Activated T-helper 17 cell treated with anti-CD3 and anti-CD28 coated beads, Interleukin-2, amount 50 U/mL, for 72 hours (primary cell): ENCODE results near the gene FAM200A. TPM values are rescaled to one million over a fixed set of nuclear protein-coding genes. Genes with fewer than 3 reads are reported as not detected.
"Not testable (repeated sequence)": the region's sequence is repeated elsewhere in the genome, so short reads cannot be mapped to it uniquely, and the experiment has no call there.

Experiments
- ATAC-seq: fragments of 150-1000 bp; cut with Tn5 transposase; replicated peaks from 2 replicates; pipeline ENCODE4 v1.10.0; 2021; ENCODE audit warnings: mild to moderate bottlenecking, moderate library complexity
- H3K27ac Mint-ChIP-seq: one replicate; pipeline ENCODE4 v1.8.0; 2022; ENCODE audit warnings: mixed read lengths
- H3K27me3 Mint-ChIP-seq: one replicate; pipeline ENCODE4 v1.8.0; 2022; ENCODE audit warnings: mixed read lengths
- H3K36me3 Mint-ChIP-seq: one replicate; pipeline ENCODE4 v1.8.0; 2022; ENCODE audit warnings: low read depth, mild to moderate bottlenecking, mixed read lengths
- H3K4me1 Mint-ChIP-seq: one replicate; pipeline ENCODE4 v1.8.0; 2022; ENCODE audit warnings: mixed read lengths
- H3K4me3 Mint-ChIP-seq: one replicate; pipeline ENCODE4 v1.8.0; 2022; ENCODE audit warnings: mild to moderate bottlenecking, mixed read lengths
- H3K9me3 Mint-ChIP-seq: one replicate; pipeline ENCODE4 v1.8.0; 2022; ENCODE audit warnings: mixed read lengths
- total RNA-seq, 2 donors: library from RNA; stranded (reverse); gene quantifications; one replicate each; pipeline ENCODE4 v1.2.3, GENCODE V29; 2022

FAM200A gene
- total RNA-seq, 2 donors from 2014 or later = 2.7 to 5.5 TPM

DNA sequence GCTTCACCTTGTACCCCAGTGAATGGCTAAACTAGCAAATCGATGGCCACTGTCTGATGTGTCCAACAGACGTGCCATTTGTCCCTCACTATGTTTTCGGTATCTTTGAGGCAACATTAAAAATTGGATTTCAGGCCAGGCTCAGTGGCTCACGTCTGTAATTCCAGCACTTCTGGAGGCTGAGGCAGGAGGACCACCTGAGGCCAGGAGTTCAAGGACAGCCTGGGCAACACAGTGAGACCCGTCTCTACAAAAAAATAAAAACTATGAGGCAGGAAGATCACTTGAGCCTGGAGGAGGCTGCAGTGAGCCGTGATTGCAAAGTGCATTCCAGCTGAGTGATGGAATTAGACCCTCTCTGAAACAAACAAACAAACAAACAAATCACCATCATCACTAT, 8.0 kb downstream of the FAM200A start:
- no peak overlapping the region for H3K4me3 Mint-ChIP-seq
- H3K4me1 Mint-ChIP-seq = no peaks in the 10 kb centered on the region
- H3K9me3 Mint-ChIP-seq = peaks cover 4% of the 10 kb centered on the region
- ATAC-seq = no peak
- H3K36me3 Mint-ChIP-seq = peaks cover 19% of the 10 kb centered on the region
- no peaks in the 10 kb centered on the region for H3K27me3 Mint-ChIP-seq
- no peak overlapping the region for H3K27ac Mint-ChIP-seq

DNA sequence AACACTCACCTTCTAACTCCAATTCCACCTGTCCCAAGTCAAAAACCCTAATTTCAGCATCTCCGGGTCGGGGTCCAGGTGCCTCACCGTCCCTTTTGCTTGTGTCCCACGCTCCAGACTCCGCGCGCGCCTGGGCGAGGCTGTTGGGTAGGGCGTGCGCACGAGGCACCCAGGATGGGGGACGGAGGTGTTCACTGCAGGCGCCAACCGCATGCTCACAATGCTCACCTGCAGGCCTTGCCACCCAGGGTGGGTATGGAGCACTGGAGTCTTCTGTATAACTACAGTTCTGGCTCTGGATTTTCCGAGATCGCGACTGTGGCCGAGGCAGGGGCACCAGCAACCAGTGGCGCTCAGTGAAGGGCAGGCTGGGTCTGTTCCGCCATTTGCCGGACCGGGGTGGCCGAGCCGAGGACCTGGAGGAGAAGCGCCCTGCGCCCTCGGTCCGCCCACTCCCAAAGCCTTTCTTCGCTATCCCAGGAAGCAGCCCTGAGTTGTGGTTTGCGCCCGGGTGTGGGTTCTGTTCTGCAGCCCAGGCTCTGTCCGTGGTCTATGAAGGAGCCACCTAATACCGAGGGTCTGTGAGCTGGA, 8.7 kb downstream of the FAM200A start:
- Mint-ChIP-seq H3K4me3 (no peak overlapping the region), H3K27me3 (no peaks in the 10 kb centered on the region), H3K36me3 (peaks cover 15% of the 10 kb centered on the region), H3K4me1 (no peaks in the 10 kb centered on the region), H3K27ac (no peak overlapping the region), H3K9me3 (peaks cover 4% of the 10 kb centered on the region)
- no peak for ATAC-seq

DNA sequence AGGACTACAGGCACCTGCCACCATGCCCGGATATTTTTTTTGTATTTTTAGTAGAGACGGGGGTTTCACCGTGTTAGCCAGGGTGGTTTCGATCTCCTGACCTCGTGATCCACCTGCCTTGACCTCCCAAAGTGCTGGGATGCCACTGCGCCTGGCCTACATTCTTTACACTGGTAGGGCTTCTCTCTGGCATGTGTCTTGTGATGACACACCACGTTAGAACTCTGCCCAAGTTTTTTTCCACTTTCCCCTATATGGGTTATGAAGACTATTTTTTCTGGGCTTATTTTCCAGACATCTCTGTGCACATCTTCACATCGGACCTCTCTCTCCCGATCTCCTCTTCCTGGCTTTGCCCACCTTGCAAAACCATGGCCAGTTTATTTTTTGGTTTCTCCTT, 10.7 kb downstream of the FAM200A start:
- Mint-ChIP-seq H3K27ac (no peak overlapping the region), H3K9me3 (peaks cover 9% of the 10 kb centered on the region), H3K4me1 (no peaks in the 10 kb centered on the region), H3K4me3 (no peak overlapping the region), H3K27me3 (no peaks in the 10 kb centered on the region), H3K36me3 (no peaks in the 10 kb centered on the region)
- ATAC-seq = no peak

DNA sequence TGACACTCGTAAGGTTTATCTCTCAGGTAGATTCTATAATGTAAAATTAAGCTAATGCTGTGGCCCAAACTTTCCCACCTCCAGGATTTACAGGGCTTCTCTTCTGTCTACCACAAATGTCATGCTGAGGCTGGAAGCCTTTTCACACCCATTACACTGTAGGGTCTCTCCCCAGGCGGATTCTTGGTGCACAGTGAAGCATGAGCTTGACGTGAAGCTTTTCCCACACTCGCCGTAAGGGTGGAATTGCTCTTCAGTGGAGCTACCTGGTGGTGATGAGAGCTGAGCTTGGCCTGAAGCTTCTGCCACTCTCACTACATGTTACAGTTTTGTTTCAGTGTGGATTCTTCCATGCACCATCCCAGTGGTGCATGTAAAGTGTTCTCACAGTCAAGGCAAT, 11.4 kb downstream of the FAM200A start:
- no peaks in the 10 kb centered on the region for H3K4me1 Mint-ChIP-seq
- H3K36me3 Mint-ChIP-seq = no peaks in the 10 kb centered on the region
- no peaks in the 10 kb centered on the region for H3K27me3 Mint-ChIP-seq
- no peak overlapping the region for H3K27ac Mint-ChIP-seq
- no peak for ATAC-seq
- H3K9me3 Mint-ChIP-seq = peaks cover 9% of the 10 kb centered on the region
- no peak overlapping the region for H3K4me3 Mint-ChIP-seq

DNA sequence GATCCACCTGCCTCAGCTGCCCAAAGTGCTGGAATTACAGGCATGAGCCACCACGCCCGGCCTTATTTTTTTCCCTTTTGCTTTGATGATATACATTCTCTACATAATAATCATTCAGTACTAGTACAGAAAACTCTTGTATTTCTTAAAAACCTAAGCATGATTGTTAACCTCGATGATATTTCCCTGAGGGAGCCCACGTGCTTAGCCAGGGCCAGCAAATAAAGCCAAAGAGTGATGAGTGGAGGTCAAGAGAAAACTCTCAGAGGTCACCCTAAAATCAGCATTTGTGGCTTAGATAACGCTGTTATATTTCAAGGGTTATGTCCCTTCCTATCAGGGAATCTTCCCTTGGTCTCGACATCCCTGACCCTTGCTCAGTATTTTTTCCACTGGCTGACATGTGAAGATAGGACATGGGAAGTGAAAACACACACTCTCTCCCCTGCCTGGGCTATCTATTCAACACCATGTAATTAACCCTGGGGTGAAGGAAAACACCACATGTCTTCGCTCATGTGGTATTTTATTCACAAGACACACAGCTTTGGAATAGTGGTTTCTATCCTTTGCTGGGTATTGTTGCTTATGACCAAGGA, 12.6 kb downstream of the FAM200A start:
- no peaks in the 10 kb centered on the region for H3K4me1 Mint-ChIP-seq
- no peak for ATAC-seq
- no peak overlapping the region for H3K27ac Mint-ChIP-seq
- no peaks in the 10 kb centered on the region for H3K27me3 Mint-ChIP-seq
- no peak overlapping the region for H3K4me3 Mint-ChIP-seq
- H3K36me3 Mint-ChIP-seq = no peaks in the 10 kb centered on the region
- H3K9me3 Mint-ChIP-seq = peaks cover 9% of the 10 kb centered on the region

DNA sequence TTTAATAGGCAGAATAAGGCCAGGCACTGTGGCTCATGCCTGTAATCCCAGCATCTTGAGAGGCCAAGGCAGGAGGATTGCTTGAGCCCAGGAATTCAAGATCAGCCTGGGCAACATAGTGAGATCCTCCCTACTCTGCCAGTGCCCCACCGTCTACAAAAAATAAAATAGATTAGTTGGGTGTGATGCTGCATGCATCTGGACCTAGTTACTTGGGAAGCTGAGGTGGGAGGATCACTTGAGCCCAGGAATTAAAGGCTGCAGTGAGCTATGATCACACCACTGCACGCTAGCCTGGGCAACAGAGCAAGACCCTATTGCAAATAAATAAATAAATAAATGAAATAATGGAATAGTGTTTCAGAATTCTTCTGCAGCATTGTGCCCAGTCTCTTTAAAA, 16.2 kb downstream of the FAM200A start:
- Mint-ChIP-seq H3K4me1 (no peaks in the 10 kb centered on the region), H3K9me3 (peaks cover 13% of the 10 kb centered on the region), H3K4me3 (no peak overlapping the region), H3K27me3 (no peaks in the 10 kb centered on the region), H3K36me3 (peaks cover 30% of the 10 kb centered on the region), H3K27ac (no peak overlapping the region)
- no peak for ATAC-seq

DNA sequence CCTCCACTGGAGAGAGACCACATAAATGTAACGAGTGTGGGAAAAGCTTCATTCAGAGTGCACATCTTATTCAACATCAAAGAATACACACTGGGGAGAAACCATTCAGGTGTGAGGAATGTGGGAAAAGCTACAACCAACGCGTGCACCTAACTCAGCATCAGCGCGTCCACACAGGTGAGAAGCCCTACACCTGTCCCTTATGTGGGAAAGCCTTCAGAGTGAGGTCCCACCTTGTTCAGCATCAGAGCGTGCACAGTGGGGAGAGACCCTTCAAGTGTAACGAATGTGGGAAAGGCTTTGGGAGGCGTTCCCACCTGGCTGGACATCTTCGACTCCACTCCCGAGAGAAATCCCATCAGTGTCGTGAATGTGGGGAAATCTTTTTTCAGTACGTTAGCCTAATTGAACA, 20.6 kb downstream of the FAM200A start:
- no peaks in the 10 kb centered on the region for H3K4me1 Mint-ChIP-seq
- no peak for ATAC-seq
- peaks cover 9% of the 10 kb centered on the region for H3K9me3 Mint-ChIP-seq
- H3K4me3 Mint-ChIP-seq = no peak overlapping the region
- H3K27ac Mint-ChIP-seq = no peak overlapping the region
- peaks cover 73% of the 10 kb centered on the region for H3K36me3 Mint-ChIP-seq
- H3K27me3 Mint-ChIP-seq = no peaks in the 10 kb centered on the region

DNA sequence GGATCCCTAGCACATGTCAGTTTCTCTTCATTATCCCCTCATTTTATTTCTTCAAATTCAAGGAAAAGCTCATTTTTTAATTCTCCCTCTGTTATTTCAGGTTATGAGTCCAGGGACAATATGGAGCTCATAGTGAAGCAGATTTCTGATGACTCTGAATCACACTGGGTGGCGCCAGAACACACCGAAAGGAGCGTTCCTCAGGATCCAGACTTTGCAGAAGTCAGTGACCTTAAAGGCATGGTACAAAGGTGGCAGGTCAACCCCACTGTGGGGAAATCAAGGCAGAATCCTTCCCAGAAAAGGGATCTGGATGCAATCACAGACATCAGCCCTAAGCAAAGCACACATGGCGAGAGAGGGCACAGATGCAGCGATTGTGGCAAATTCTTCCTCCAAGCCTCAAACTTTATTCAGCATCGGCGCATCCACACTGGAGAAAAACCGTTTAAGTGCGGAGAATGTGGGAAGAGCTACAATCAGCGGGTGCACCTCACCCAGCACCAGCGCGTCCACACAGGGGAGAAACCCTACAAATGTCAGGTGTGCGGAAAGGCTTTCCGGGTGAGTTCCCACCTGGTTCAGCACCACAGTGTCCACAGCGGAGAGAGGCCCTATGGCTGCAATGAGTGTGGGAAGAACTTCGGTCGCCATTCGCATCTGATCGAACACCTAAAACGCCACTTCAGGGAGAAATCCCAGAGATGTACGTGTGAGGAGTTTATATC, 26.0 kb downstream of the FAM200A start:
- no peaks in the 10 kb centered on the region for H3K9me3 Mint-ChIP-seq
- H3K4me3 Mint-ChIP-seq = no peak overlapping the region
- peaks cover 92% of the 10 kb centered on the region for H3K36me3 Mint-ChIP-seq
- H3K4me1 Mint-ChIP-seq = no peaks in the 10 kb centered on the region
- no peaks in the 10 kb centered on the region for H3K27me3 Mint-ChIP-seq
- no peak overlapping the region for H3K27ac Mint-ChIP-seq
- peak; percentile 35 for ATAC-seq

DNA sequence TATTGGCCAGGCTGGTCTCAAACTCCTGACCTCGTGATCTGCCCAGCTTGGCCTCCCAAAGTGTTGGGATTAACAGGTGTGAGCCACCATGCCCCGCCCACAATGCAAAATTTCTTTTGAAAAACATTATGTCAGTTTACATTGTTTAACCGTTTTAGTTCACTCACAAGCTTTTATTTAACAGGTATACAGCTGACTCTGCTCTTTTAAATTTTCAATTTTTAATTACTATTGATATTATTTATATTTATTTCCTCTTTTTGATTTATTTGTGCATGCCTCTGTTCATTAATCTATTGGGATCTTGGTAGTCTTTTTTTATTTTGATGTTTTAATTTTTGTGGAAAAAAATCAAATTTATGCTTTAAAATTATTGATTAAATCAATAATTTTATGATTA, 30.5 kb downstream of the FAM200A start:
- no peak for ATAC-seq
- H3K4me3 Mint-ChIP-seq = no peak overlapping the region
- no peak overlapping the region for H3K27ac Mint-ChIP-seq
- no peaks in the 10 kb centered on the region for H3K4me1 Mint-ChIP-seq
- H3K9me3 Mint-ChIP-seq = no peaks in the 10 kb centered on the region
- H3K27me3 Mint-ChIP-seq = no peaks in the 10 kb centered on the region
- H3K36me3 Mint-ChIP-seq = peaks cover 78% of the 10 kb centered on the region

DNA sequence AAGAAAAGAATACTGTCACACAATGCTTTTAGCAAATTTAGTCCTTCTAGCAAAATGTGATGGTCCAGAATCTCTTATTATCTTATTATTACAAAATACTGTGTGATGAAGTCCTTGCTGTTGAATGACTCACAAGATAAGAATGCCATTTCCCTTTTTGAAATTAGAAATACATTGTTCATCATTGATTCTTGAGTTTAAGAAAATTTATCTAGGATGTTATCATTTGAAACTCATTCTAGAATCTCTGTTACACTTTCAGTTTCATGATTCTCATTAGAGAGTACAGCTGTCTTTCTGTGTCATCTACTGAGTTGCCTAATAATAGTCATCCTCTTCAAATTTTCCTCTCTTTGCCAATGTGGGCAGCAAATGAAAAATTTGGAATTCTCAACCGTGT, 37.9 kb downstream of the FAM200A start:
- Mint-ChIP-seq H3K9me3 (no peaks in the 10 kb centered on the region), H3K4me1 (no peaks in the 10 kb centered on the region), H3K27ac (no peak overlapping the region), H3K36me3 (peaks cover 72% of the 10 kb centered on the region), H3K27me3 (no peaks in the 10 kb centered on the region), H3K4me3 (no peak overlapping the region)
- no peak for ATAC-seq

DNA sequence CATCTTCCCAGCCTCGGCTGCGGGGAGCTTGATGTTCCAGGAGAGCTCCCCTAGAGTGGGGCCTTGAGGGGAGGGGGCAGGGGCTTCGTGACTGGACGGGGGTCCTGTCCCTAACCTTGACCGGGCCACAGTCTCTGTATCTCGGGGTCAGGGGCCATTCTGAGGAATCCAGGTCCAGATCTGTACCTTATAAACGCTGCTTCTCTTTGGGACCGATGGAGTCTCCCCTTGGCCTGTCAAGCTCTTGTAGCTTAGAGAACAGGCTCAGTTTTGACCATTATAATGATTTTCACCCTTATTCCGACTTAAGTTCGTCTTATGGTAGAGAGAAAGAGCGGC, 46.6 kb downstream of the FAM200A start:
- Mint-ChIP-seq H3K27me3 (no peaks in the 10 kb centered on the region), H3K27ac (peak overlapping the region; percentile 91), H3K9me3 (no peaks in the 10 kb centered on the region), H3K36me3 (peaks cover 28% of the 10 kb centered on the region), H3K4me3 (peak overlapping the region; percentile 85), H3K4me1 (peaks cover 14% of the 10 kb centered on the region)
- ATAC-seq = no peak

DNA sequence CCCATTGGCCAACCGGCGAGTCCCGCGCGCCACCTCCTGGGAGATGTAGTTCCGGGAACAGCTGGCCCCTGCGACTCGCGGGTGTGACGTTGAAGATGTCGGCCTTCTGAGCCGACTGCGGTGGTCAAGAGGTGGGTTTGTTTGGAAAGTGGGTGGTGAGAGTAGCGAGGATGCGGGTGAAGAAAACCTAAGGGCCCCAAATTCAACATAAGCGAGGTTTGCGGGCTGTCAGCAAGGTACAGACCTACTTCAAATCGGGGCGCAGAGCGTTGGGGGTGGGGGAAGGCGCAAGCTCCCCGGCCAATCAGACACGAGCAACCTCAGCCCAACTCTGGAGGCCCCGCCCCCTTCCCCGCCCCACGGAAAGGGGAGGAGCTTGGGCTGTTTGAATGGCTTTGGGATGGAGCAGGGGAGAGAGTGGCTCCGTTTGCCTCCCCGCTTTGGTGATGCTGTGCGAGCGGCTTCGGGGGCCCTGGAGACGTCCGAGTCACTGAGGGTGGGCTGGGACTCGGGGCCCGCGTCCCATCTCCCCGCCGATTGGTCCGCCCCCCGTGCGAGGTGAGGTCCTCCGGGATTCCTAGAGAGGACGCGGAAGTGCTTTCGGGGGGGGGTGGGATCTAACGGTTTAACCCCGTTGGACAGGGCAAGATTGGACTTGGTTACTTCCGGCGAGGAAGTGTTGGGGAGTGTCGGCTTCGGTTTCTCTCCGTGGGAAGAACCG, 47.2 kb downstream of the FAM200A start, which contains the start of gene ZKSCAN5:
ZKSCAN5 (plus strand) TSS at position 60 of the 721 bp plus-strand sequence. CDS start 1,383 bp downstream, outside the sequence.
- Mint-ChIP-seq H3K4me3 (peak within 1 kb of the TSS; percentile 85), H3K4me1 (peaks cover 14% of the 10 kb centered on the region), H3K36me3 (peaks cover 31% of the 10 kb centered on the region), H3K9me3 (no peaks in the 10 kb centered on the region), H3K27me3 (no peaks in the 10 kb centered on the region), H3K27ac (peak within 1 kb of the TSS; percentile 91)
- ATAC-seq = peak; percentile 89

DNA sequence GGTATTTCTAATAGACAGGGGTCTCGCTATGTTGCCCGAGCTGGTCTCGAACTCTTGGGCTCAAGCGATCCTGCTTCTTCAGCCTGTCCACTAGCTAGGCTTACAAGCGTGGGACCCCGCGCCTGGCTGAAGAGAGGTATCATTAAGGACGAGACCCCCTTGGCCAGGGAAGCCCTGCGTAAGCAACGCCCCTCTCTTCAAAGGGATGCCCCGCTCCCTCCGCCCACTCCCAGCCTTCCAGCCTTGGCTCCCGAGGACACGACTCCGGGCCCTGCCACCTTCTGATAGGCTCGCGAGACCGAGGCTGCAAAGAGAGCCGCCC, 47.7 kb downstream of the FAM200A start:
- Mint-ChIP-seq H3K27me3 (no peaks in the 10 kb centered on the region), H3K36me3 (peaks cover 31% of the 10 kb centered on the region), H3K27ac (peak overlapping the region; percentile 91), H3K9me3 (no peaks in the 10 kb centered on the region), H3K4me1 (peaks cover 14% of the 10 kb centered on the region), H3K4me3 (peak overlapping the region; percentile 85)
- ATAC-seq = no peak

DNA sequence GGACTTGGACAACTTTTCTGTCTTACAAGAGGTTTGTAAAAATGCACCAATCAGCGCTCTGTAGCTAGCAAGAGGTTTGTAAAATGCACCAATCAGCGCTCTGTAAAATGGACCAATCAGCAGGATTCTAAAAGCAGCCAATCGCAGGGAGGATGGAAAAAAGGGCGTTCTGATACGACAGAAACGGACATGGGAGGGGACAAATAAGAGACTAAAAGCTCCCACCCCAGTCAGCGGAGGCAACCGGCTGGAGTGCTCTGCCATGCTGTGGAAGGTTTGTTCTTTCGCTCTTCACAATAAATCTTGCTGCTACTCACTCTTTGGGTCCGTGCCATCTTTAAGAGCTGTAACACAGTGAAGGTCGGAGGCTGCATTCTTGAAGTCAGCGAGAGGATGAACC, 50.7 kb downstream of the FAM200A start:
- H3K36me3 Mint-ChIP-seq = peaks cover 46% of the 10 kb centered on the region
- ATAC-seq, H3K9me3 Mint-ChIP-seq, H3K27me3 Mint-ChIP-seq: not testable (repeated sequence)
- H3K4me1 Mint-ChIP-seq = peaks cover 16% of the 10 kb centered on the region
- H3K27ac Mint-ChIP-seq = peak overlapping the region; percentile 98
- H3K4me3 Mint-ChIP-seq = peak overlapping the region; percentile 92

DNA sequence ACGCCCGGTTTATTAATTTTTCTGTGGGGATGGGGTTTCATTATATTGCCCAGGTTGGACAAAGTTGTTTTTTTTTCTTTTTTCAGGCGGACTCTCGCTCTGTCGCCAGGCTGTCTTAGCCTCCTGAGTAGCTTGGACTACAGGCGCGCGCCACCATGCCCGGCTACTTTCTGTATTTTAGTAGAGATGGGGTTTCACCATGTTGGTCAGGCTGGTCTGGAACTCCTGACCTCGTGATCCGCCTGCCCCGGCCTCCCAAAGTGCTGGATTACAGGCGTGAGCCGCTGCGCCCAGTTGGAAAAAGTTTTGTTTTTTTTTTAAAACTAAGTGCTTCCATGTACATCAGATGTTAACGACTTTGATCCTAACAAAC, 51.3 kb downstream of the FAM200A start:
- peak overlapping the region; percentile 92 for H3K4me3 Mint-ChIP-seq
- peaks cover 46% of the 10 kb centered on the region for H3K36me3 Mint-ChIP-seq
- no peaks in the 10 kb centered on the region for H3K9me3 Mint-ChIP-seq
- no peak for ATAC-seq
- H3K27me3 Mint-ChIP-seq = no peaks in the 10 kb centered on the region
- peak overlapping the region; percentile 98 for H3K27ac Mint-ChIP-seq
- H3K4me1 Mint-ChIP-seq = peaks cover 9% of the 10 kb centered on the region
